ENCODE measurements around the gene SLCO2A1.
A peak's percentile ranks its signal among the peaks of the same experiment; 100 is the strongest.
"Not testable (repeated sequence)": the region's sequence is repeated elsewhere in the genome, so short reads cannot be mapped to it uniquely, and the experiment has no call there.

SLCO2A1 gene

DNA sequence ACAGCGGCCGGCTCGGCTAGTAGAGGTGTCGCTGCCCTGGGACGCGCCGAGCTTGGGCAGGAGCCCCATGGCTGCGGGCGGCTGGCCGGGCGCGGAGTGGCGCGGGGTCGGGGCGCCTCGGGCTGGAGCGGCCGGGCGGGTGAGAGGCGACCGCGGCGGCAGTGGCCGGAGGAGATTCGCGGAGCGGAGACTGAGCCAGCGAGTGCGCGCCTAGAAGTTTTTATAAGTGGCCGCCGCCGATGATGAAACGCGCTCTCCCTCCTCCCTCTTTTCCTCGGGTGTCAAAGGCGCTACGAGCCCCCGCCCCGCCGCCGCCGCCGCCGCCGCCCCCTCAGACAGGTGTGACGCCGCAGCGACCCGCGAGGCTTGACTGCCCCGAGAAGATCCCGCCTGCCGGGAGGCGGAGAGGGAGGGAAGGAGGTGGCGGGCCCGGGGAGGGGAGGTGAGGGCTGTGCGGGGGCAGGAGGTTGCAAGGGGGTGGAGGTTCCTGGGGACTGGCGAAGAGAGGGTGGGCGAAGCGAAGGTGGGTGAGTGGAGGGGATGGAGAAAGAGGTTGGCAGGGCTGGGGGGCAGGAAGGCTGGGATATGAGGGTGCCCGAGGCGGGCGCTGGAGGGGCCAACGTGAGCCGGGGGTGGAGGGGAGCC lies at the start of gene SLCO2A1:
SLCO2A1 (minus strand) TSS at position 192 of the 645 bp plus-strand sequence; CDS start at position 69, 123 bp downstream.
- DNase-seq, result no peak

- DNase-seq, result no peak
Measured at GRCh38 chr3:134079111-134079547, 49.4 kb upstream of the SLCO2A1 start.

GRCh38 chr3:134078169-134078831 lies 48.6 kb upstream of the SLCO2A1 start:
- no peak for DNase-seq

GRCh38 chr3:134077649-134078161 lies 48.0 kb upstream of the SLCO2A1 start:
- DNase-seq, result no peak

GRCh38 chr3:134076851-134077250 lies 47.1 kb upstream of the SLCO2A1 start:
- DNase-seq, result no peak

GRCh38 chr3:134075846-134076245 lies 46.1 kb upstream of the SLCO2A1 start:
- no peak for DNase-seq

GRCh38 chr3:134075568-134075825 lies 45.8 kb upstream of the SLCO2A1 start:
- no peak for DNase-seq

GRCh38 chr3:134074790-134075567 lies 45.3 kb upstream of the SLCO2A1 start:
- DNase-seq, result no peak

GRCh38 chr3:134074001-134074789 lies 44.5 kb upstream of the SLCO2A1 start:
- DNase-seq, result no peak

- no peak for DNase-seq
Measured at GRCh38 chr3:134073583-134073945, 43.8 kb upstream of the SLCO2A1 start.

GRCh38 chr3:134072881-134073582 lies 43.3 kb upstream of the SLCO2A1 start:
- no peak for DNase-seq

DNA sequence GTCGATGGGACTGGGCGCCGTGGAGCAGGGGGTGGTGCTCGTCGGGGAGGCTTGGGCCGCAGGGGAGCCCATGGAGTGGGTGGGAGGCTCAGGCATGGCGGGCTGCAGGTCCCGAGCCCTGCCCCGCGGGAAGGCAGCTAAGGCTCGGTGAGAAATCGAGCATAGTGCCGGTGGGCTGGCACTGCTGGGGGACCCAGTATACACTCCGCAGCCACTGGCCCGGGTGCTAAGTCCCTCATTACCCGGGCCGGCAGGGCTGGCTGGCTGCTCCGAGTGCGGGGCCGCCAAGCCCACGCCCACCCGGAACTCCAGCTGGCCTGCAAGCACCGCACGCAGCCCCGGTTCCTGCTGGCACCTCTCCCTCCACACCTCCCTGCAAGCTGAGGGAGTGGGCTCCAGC lies 40.6 kb upstream of the SLCO2A1 start:
- DNase-seq, result not testable (repeated sequence)

- DNase-seq, result no peak
Measured at GRCh38 chr3:134068429-134068828, 38.7 kb upstream of the SLCO2A1 start.

DNA sequence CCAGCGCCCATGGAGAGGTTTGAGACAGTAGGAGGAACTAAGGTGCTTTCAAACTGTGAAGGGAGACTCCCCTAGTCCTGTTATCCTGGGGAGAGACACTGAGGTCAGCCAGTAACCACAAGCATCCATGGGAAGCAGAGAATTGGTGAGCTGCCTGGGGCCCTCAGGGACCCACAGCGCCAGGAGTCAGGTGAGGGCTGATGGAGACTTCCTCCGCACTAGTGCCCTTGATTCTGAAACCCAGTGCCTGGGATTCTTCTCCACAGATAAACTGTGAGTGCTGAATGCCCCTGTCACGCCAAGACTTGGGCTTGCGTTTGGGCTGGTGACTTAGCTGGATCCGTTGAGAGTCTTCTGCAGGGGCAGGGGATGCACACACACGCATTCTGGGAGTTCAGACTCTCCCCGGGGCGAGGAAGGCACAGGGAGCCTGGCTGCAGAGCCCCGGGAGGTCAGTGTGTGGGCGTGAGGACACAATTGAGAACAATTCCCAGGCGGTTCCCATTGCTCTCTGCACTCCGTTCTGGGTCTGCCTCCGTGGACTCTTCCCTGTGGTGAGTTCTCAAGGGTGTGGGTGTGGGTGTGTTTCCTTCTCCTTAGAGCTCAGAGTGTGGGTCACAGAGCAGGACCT lies 37.9 kb upstream of the SLCO2A1 start:
- peak; percentile 64 for DNase-seq

GRCh38 chr3:134066651-134067530 lies 37.2 kb upstream of the SLCO2A1 start:
- peak; percentile 92 for DNase-seq

GRCh38 chr3:134066158-134066541 lies 36.4 kb upstream of the SLCO2A1 start:
- DNase-seq, result no peak

GRCh38 chr3:134065252-134066157 lies 35.8 kb upstream of the SLCO2A1 start:
- no peak for DNase-seq

DNA sequence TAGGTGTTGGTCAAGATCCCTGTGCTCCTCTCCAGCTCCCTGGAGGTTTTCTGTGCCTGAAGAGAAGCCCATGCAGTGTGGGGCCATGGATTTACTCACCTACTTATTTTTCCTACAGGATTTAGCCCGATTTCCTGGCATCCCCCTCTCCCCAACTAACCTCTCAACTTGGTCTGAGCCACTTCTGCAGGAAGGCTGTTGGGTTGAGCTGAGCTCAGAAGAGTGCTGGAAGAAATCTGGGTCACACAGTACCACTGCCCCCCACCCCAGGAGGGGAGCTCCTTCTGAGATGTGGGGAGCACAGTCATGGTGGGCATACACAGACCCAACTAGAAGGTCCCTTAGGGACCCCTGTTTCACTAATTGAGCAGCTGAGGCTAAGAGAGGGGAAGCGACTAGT lies 34.4 kb upstream of the SLCO2A1 start:
- no peak for DNase-seq

- DNase-seq, result no peak
Measured at GRCh38 chr3:134061401-134061800, 31.7 kb upstream of the SLCO2A1 start.
